SK-N-SH treated with all-trans-retinoic acid at 6 μM for 48 hours (cell line): ENCODE data around the gene FGF6.

Source experiments
- ATAC-seq: fragments of 200-7000 bp; cut with Tn5 transposase; 3 replicates; pipeline ENCODE4 v1.9.1; 2020; ENCODE audit warnings: mild to moderate bottlenecking, moderate library complexity
- ARNTL ChIP-seq: fragments of 450-650 bp; formaldehyde crosslinking; IDR thresholded peaks from 2 replicates; pipeline ENCODE4 v1.5.0; 2020; ENCODE audit warnings: low read depth, mild to moderate bottlenecking, moderate library complexity, borderline replicate concordance
- BACH2 ChIP-seq: fragments of 250-450 bp; sonication (Bioruptor Pico); IDR thresholded peaks from 2 replicates; pipeline ENCODE4 v1.9.0; 2021; ENCODE audit warnings: mild to moderate bottlenecking, borderline replicate concordance
- CSDC2 ChIP-seq: fragments of 250-450 bp; sonication (Bioruptor Pico); IDR thresholded peaks from 2 replicates; pipeline ENCODE4 v1.5.0; 2020; ENCODE audit warnings: mild to moderate bottlenecking, moderate library complexity
- CSRNP3 ChIP-seq: fragments of 250-450 bp; sonication (Bioruptor Pico); IDR thresholded peaks from 2 replicates; pipeline ENCODE4 v1.5.1; 2021; ENCODE audit warnings: mild to moderate bottlenecking, moderate library complexity
- ESRRG ChIP-seq: fragments of 250-450 bp; sonication (Bioruptor Pico); IDR thresholded peaks from 2 replicates; pipeline ENCODE4 v1.6.1; 2021; ENCODE audit warnings: mild to moderate bottlenecking
- GLIS3 ChIP-seq: fragments of 250-450 bp; sonication (Bioruptor Pico); IDR thresholded peaks from 2 replicates; pipeline ENCODE4 v1.5.0; 2020; ENCODE audit warnings: mild to moderate bottlenecking, moderate library complexity
- OSR1 ChIP-seq: fragments of 250-450 bp; sonication (Bioruptor Pico); IDR thresholded peaks from 2 replicates; pipeline ENCODE4 v1.8.0; 2022; ENCODE audit warnings: moderate library complexity, mild to moderate bottlenecking, inconsistent platforms
- PATZ1 ChIP-seq: fragments of 250-450 bp; sonication (Bioruptor Pico); IDR thresholded peaks from 2 replicates; pipeline ENCODE4 v1.8.0; 2020; ENCODE audit warnings: mild to moderate bottlenecking, moderate library complexity, borderline replicate concordance
- POU6F1 ChIP-seq: fragments of 250-450 bp; sonication (Bioruptor Pico); IDR thresholded peaks from 2 replicates; pipeline ENCODE4 v1.8.0; 2021; ENCODE audit warnings: low read depth, mild to moderate bottlenecking, moderate library complexity, borderline replicate concordance
- SNAI2 ChIP-seq: fragments of 250-450 bp; sonication (Bioruptor Pico); IDR thresholded peaks from 2 replicates; pipeline ENCODE4 v1.5.0; 2020; ENCODE audit warnings: mild to moderate bottlenecking, moderate library complexity
- ZC3H10 ChIP-seq: fragments of 250-450 bp; sonication (Bioruptor Pico); IDR thresholded peaks from 2 replicates; pipeline ENCODE4 v1.5.1; 2021; ENCODE audit warnings: mild to moderate bottlenecking, moderate library complexity
- ZFP3 ChIP-seq: fragments of 250-450 bp; sonication (Bioruptor Pico); IDR thresholded peaks from 2 replicates; pipeline ENCODE4 v1.5.0; 2020; ENCODE audit warnings: mild to moderate bottlenecking, moderate library complexity
- ZFP30 ChIP-seq: fragments of 450-650 bp; formaldehyde crosslinking; IDR thresholded peaks from 2 replicates; pipeline ENCODE4 v1.5.0; 2022; ENCODE audit warnings: mild to moderate bottlenecking, moderate library complexity
- ZNF565 ChIP-seq: fragments of 450-650 bp; formaldehyde crosslinking; conservative IDR thresholded peaks from 2 replicates; pipeline ENCODE4 v1.5.0; 2020; ENCODE audit warnings: low read depth, mild to moderate bottlenecking, moderate library complexity
- ZNF70 ChIP-seq: fragments of 450-650 bp; formaldehyde crosslinking; IDR thresholded peaks from 2 replicates; pipeline ENCODE4 v1.5.0; 2020; ENCODE audit warnings: mild to moderate bottlenecking, moderate library complexity
- ZNF8 ChIP-seq: fragments of 450-650 bp; formaldehyde crosslinking; IDR thresholded peaks from 2 replicates; pipeline ENCODE4 v1.5.0; 2020; ENCODE audit warnings: mild to moderate bottlenecking, moderate library complexity
- TF ChIP-seq, protein P1 (sequence below): fragments of 250-450 bp; sonication (Bioruptor Pico); IDR thresholded peaks from 2 replicates; pipeline ENCODE4 v1.5.1; 2020; ENCODE audit warnings: low read depth, mild to moderate bottlenecking, moderate library complexity

Gene FGF6

GRCh38 chr12:4402996-4403395 lies 42.6 kb downstream of the FGF6 start (continued):
- TF ChIP-seq PATZ1 (CRISPR knock-in tag), result no peak
- TF ChIP-seq OSR1 (CRISPR knock-in tag), result no peak
- no peak for TF ChIP-seq CSDC2 (CRISPR knock-in tag)
- no peak for TF ChIP-seq ESRRG (CRISPR knock-in tag)
- TF ChIP-seq BACH2 (CRISPR knock-in tag), result no peak
- TF ChIP-seq POU6F1 (CRISPR knock-in tag), result no peak
- no peak for TF ChIP-seq ZFP30
- TF ChIP-seq, all 23 proteins: peak for 0

GRCh38 chr12:4401117-4401516 lies 44.5 kb downstream of the FGF6 start:
- TF ChIP-seq ZFP30, result no peak
- TF ChIP-seq ARNTL (CRISPR knock-in tag), result no peak
- TF ChIP-seq BACH2 (CRISPR knock-in tag), result no peak
- no peak for TF ChIP-seq PATZ1 (CRISPR knock-in tag)
- TF ChIP-seq CSDC2 (CRISPR knock-in tag), result no peak
- no peak for TF ChIP-seq CSRNP3
- no peak for TF ChIP-seq SNAI2
- no peak for TF ChIP-seq GLIS3
- TF ChIP-seq ZNF565 (CRISPR knock-in tag), result no peak
- ATAC-seq, result no peak

GRCh38 chr12:4395818-4396217 lies 49.8 kb downstream of the FGF6 start:
- TF ChIP-seq CSRNP3 (no peak), ZNF8 (CRISPR knock-in tag) (no peak), ZFP3 (no peak), GLIS3 (no peak), SNAI2 (no peak), ARNTL (CRISPR knock-in tag) (no peak), PATZ1 (CRISPR knock-in tag) (no peak), ESRRG (CRISPR knock-in tag) (no peak), ZNF70 (CRISPR knock-in tag) (no peak), ZNF565 (CRISPR knock-in tag) (no peak), ZC3H10 (CRISPR knock-in tag) (no peak), CSDC2 (CRISPR knock-in tag) (no peak), POU6F1 (CRISPR knock-in tag) (no peak)
- TF ChIP-seq, protein P1, sequence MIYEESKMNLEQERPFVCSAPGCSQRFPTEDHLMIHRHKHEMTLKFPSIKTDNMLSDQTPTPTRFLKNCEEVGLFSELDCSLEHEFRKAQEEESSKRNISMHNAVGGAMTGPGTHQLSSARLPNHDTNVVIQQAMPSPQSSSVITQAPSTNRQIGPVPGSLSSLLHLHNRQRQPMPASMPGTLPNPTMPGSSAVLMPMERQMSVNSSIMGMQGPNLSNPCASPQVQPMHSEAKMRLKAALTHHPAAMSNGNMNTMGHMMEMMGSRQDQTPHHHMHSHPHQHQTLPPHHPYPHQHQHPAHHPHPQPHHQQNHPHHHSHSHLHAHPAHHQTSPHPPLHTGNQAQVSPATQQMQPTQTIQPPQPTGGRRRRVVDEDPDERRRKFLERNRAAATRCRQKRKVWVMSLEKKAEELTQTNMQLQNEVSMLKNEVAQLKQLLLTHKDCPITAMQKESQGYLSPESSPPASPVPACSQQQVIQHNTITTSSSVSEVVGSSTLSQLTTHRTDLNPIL (CRISPR knock-in tag), result no peak
- no peak for ATAC-seq
